GM23338 (cell line): ENCODE measurements around the gene PROCR. TPM values are rescaled to one million over a fixed set of nuclear protein-coding genes. Genes with fewer than 3 reads are reported as not detected.

Experiments used
- ATAC-seq: fragments of 200-7000 bp; cut with Tn5 transposase; 3 replicates; pipeline ENCODE4 v1.9.1; 2020
- DNase-seq: peaks from one replicate; pipeline ENCODE4 v3.0.0-alpha.2; 2015; ENCODE audit warnings: low spot score
- H2AFZ ChIP-seq: fragments of 200-600 bp; sonication (generic); 2 replicates; pipeline ENCODE4 v1.8.0; 2016; ENCODE audit warnings: antibody characterized with exemption, mild to moderate bottlenecking, moderate library complexity
- H3F3A ChIP-seq: fragments of 200-600 bp; sonication (generic); replicated peaks from 2 replicates; pipeline ENCODE4 v1.8.0; 2017; ENCODE audit warnings: antibody characterized with exemption, mixed run types, low read depth
- H3K27ac ChIP-seq: fragments of 200-600 bp; sonication (generic); 2 replicates; pipeline ENCODE4 v1.6.1; 2016; ENCODE audit warnings: low read depth
- H3K27me3 ChIP-seq: fragments of 200-600 bp; sonication (generic); 2 replicates; pipeline ENCODE4 v1.8.0; 2016; ENCODE audit warnings: mild to moderate bottlenecking, mixed run types, moderate library complexity; ENCODE audit not compliant: insufficient read depth
- H3K36me3 ChIP-seq: fragments of 200-600 bp; sonication (generic); 2 replicates; pipeline ENCODE4 v1.8.0; 2016; ENCODE audit warnings: mild to moderate bottlenecking; ENCODE audit not compliant: insufficient read depth
- H3K4me1 ChIP-seq: fragments of 200-600 bp; sonication (generic); 2 replicates; pipeline ENCODE4 v1.8.0; 2016; ENCODE audit warnings: mild to moderate bottlenecking, moderate library complexity; ENCODE audit not compliant: insufficient read depth
- H3K4me2 ChIP-seq: fragments of 200-600 bp; sonication (generic); 2 replicates; pipeline ENCODE4 v1.7.1; 2017; ENCODE audit warnings: mixed run types
- H3K4me3 ChIP-seq: fragments of 200-600 bp; sonication (generic); 2 replicates; pipeline ENCODE4 v1.6.1; 2016; ENCODE audit warnings: mixed run types
- H3K79me2 ChIP-seq: fragments of 200-600 bp; sonication (generic); replicated peaks from 2 replicates; pipeline ENCODE4 v1.8.0; 2017; ENCODE audit warnings: mild to moderate bottlenecking; ENCODE audit not compliant: insufficient read depth
- H3K9me2 ChIP-seq: fragments of 200-600 bp; sonication (generic); 2 replicates; pipeline ENCODE4 v1.8.0; 2017; ENCODE audit not compliant: insufficient read depth
- H4K20me1 ChIP-seq: fragments of 200-600 bp; sonication (generic); replicated peaks from 2 replicates; pipeline ENCODE4 v1.8.0; 2017; ENCODE audit warnings: mild to moderate bottlenecking; ENCODE audit not compliant: insufficient read depth
- H3K27ac Mint-ChIP-seq: 2 replicates; pipeline ENCODE4 v1.8.0; 2020; ENCODE audit warnings: inconsistent platforms, mild to moderate bottlenecking, moderate library complexity, mixed read lengths
- H3K27me3 Mint-ChIP-seq: 3 replicates; pipeline ENCODE4 v1.8.0; 2022; ENCODE audit warnings: low read depth, mild to moderate bottlenecking, moderate library complexity, mixed read lengths, inconsistent platforms; ENCODE audit not compliant: insufficient read depth, poor library complexity
- H3K36me3 Mint-ChIP-seq: 3 replicates; pipeline ENCODE4 v1.8.0; 2021; ENCODE audit warnings: low read depth, mild to moderate bottlenecking, inconsistent platforms, moderate library complexity, mixed read lengths
- H3K4me1 Mint-ChIP-seq: 3 replicates; pipeline ENCODE4 v1.8.0; 2020; ENCODE audit warnings: mild to moderate bottlenecking, inconsistent platforms, mixed read lengths
- H3K4me3 Mint-ChIP-seq: 3 replicates; pipeline ENCODE4 v1.8.0; 2021; ENCODE audit warnings: moderate library complexity, mild to moderate bottlenecking, inconsistent platforms, mixed read lengths
- H3K9me3 Mint-ChIP-seq: 3 replicates; pipeline ENCODE4 v1.8.0; 2020; ENCODE audit warnings: moderate library complexity, mild to moderate bottlenecking, inconsistent platforms, mixed read lengths
- CREB1 ChIP-seq: fragments of 250-450 bp; sonication (Bioruptor Pico); IDR thresholded peaks from 2 replicates; pipeline ENCODE4 v1.5.0; 2020; ENCODE audit warnings: low read depth, mild to moderate bottlenecking, moderate library complexity
- ETS1 ChIP-seq: IDR thresholded peaks from 2 replicates; pipeline ENCODE4 v1.6.1; 2016; ENCODE audit warnings: antibody characterized with exemption
- EZH2 ChIP-seq: fragments of 200-600 bp; sonication (generic); IDR thresholded peaks from one replicate; pipeline ENCODE4 v1.8.0; 2017; ENCODE audit warnings: antibody characterized with exemption, mild to moderate bottlenecking, low read depth; ENCODE audit not compliant: unreplicated experiment
- EZH2phosphoT487 ChIP-seq: fragments of 200-600 bp; sonication (generic); IDR thresholded peaks from one replicate; pipeline ENCODE4 v1.8.1; 2018; ENCODE audit warnings: antibody characterized with exemption; ENCODE audit not compliant: unreplicated experiment
- JUNB ChIP-seq: IDR thresholded peaks from one replicate; pipeline ENCODE4 v1.6.1; 2016; ENCODE audit warnings: antibody characterized with exemption; ENCODE audit not compliant: unreplicated experiment
- NANOG ChIP-seq: IDR thresholded peaks from 2 replicates; pipeline ENCODE4 v1.6.1; 2016; ENCODE audit warnings: antibody characterized with exemption, borderline replicate concordance
- POLR2AphosphoS5 ChIP-seq: IDR thresholded peaks from 2 replicates; pipeline ENCODE4 v1.6.1; 2016; ENCODE audit warnings: antibody characterized with exemption, low read depth
- REST ChIP-seq: IDR thresholded peaks from one replicate; pipeline ENCODE4 v1.6.1; 2018; ENCODE audit warnings: antibody characterized with exemption; ENCODE audit not compliant: unreplicated experiment
- STAT1 ChIP-seq: IDR thresholded peaks from one replicate; pipeline ENCODE4 v1.6.1; 2016; ENCODE audit warnings: antibody characterized with exemption; ENCODE audit not compliant: unreplicated experiment
- ZNF114 ChIP-seq: fragments of 250-450 bp; sonication (Bioruptor Pico); IDR thresholded peaks from 2 replicates; pipeline ENCODE4 v1.5.0; 2020; ENCODE audit warnings: mild to moderate bottlenecking, moderate library complexity
- ZNF331 ChIP-seq: fragments of 250-450 bp; sonication (Bioruptor Pico); IDR thresholded peaks from 2 replicates; pipeline ENCODE4 v1.5.0; 2020; ENCODE audit warnings: low read depth, mild to moderate bottlenecking, moderate library complexity
- ZNF462 ChIP-seq: fragments of 250-450 bp; sonication (Bioruptor Pico); IDR thresholded peaks from 2 replicates; pipeline ENCODE4 v1.5.0; 2020; ENCODE audit warnings: mild to moderate bottlenecking, moderate library complexity
- polyA plus RNA-seq: library from polyadenylated mRNA; unstranded; fragments of >200 nt; fragmentation: Nextera tagmentation; extraction: Ambion mirVana; gene quantifications from 2 replicates; pipeline ENCODE4 v1.2.1, GENCODE V29; 2016
- total RNA-seq: library from RNA; depleted of rRNA; stranded (reverse); fragments of >200 nt; shearing (Covaris generic); gene quantifications from 2 replicates; pipeline ENCODE4 v1.2.3, GENCODE V29; 2014

PROCR gene
- total and polyA plus RNA-seq, 2 experiments from 2014 or later: 32.9 to 36.1 TPM

- TF ChIP-seq ZNF331 (CRISPR knock-in tag) (no peak), ETS1 (no peak), EZH2phosphoT487 (no peak)
Observed at GRCh38 chr20:35224536-35224935, 52.7 kb downstream of the PROCR start (continued).

- Mint-ChIP-seq H3K4me3 (peak overlapping the region; percentile 81), H3K36me3 (no peaks in the 10 kb centered on the region), H3K27me3 (peaks cover 17% of the 10 kb centered on the region), H3K4me1 (peaks cover 17% of the 10 kb centered on the region), H3K9me3 (no peaks in the 10 kb centered on the region; the same call in 1 of the 3 replicates), H3K27ac (no peak overlapping the region)
- H3K4me2 ChIP-seq: peak overlapping the region; percentile 98
- peak overlapping the region; percentile 97 for H2AFZ ChIP-seq
- no peak; the same call in 1 of the 3 replicates for ATAC-seq
- H4K20me1 ChIP-seq: peaks cover 4% of the 10 kb centered on the region; the same call in 1 of the 2 replicates
- H3F3A ChIP-seq: 0 out of 2 replicates have a peak, but pooled peaks cover 9% of the 10 kb centered on the region
- no peaks in the 10 kb centered on the region; the same call in 1 of the 2 replicates for H3K79me2 ChIP-seq
- peak overlapping the region; percentile 75 for H3K4me3 ChIP-seq
- H3K27me3 ChIP-seq: peaks cover 10% of the 10 kb centered on the region; the same call in 1 of the 2 replicates
- H3K27ac ChIP-seq: 0 out of 2 replicates have a peak overlapping the region, but pooled peaks have one; percentile 23
- peak; percentile 30 for DNase-seq
- peaks cover 40% of the 10 kb centered on the region for H3K4me1 ChIP-seq
- H3K36me3 ChIP-seq: no peaks in the 10 kb centered on the region
- no peaks in the 10 kb centered on the region for H3K9me2 ChIP-seq
- TF ChIP-seq ZNF462 (CRISPR knock-in tag) (no peak), ZNF114 (CRISPR knock-in tag) (no peak), REST (no peak), ZNF331 (CRISPR knock-in tag) (no peak), EZH2phosphoT487 (no peak), ETS1 (no peak), CREB1 (CRISPR knock-in tag) (no peak), POLR2AphosphoS5 (no peak), STAT1 (no peak), NANOG (no peak), EZH2 (no peak), JUNB (no peak)
Observed at GRCh38 chr20:35225319-35226125, 53.6 kb downstream of the PROCR start.
